GM21529 (cell line): ENCODE results near the gene OR51A4.
"Not testable (repeated sequence)": the region's sequence is repeated elsewhere in the genome, so short reads cannot be mapped to it uniquely, and the experiment has no call there.

Source experiments
- ATAC-seq: cut with Tn5 transposase; IDR thresholded peaks from one replicate; pipeline ENCODE4 v1.9.1; 2021; ENCODE audit not compliant: unreplicated experiment

Gene OR51A4

GRCh38 chr11:4947505-4947904 lies at the start of gene OR51A4:
TSS of gene OR51A4 (minus strand) at chr11:4947605. CDS start at chr11:4947100, 505 bp downstream.
- ATAC-seq: no peak

- ATAC-seq: no peak
Measured at GRCh38 chr11:4994551-4994950, 47.1 kb upstream of the OR51A4 start, which contains the start of gene OR51L1. TSS of gene OR51L1 (plus strand) at chr11:4994851. CDS start at chr11:4998983, 4,132 bp downstream.

- no peak for ATAC-seq
Measured at GRCh38 chr11:4991060-4991459, 43.7 kb upstream of the OR51A4 start.

DNA sequence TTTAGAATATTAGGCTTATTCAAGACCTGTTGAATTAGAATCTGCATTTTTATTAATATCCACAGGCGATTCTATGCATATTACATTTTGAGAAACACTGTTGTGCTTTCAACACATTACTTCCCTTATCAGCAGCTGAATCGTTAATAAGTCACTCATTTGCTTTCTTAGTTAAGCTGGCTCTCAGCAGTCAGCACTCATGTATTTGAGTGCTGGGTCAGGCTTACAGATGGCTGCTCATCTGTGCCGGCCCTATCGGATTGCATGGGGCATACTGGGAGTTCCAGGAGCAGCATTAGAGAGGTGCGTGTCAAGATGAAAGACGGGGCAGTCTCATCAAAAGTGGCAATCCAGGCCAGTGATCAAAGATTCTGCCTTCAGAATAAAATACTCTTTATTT lies 36.4 kb upstream of the OR51A4 start:
- no peak for ATAC-seq

- ATAC-seq: no peak
Measured at GRCh38 chr11:4982678-4983077, 35.3 kb upstream of the OR51A4 start.

DNA sequence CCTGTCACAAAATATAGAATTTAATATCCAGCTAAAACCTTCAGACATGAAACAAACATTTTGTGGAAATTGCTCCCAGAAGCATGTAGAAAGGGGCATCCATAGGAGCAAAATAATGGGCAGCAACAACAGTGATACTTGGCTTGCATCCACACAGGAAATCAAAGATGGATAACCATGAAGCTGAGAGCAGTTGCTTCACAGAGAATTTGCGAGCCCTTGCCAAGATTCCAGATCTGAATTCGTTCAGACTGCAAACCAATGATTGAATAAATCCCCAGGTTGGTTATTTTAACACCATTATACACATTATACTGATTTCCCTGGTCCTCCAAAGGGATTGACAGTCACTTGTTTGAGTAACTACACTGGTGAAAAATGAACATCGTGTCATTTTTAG lies 31.6 kb upstream of the OR51A4 start:
- ATAC-seq: no peak

DNA sequence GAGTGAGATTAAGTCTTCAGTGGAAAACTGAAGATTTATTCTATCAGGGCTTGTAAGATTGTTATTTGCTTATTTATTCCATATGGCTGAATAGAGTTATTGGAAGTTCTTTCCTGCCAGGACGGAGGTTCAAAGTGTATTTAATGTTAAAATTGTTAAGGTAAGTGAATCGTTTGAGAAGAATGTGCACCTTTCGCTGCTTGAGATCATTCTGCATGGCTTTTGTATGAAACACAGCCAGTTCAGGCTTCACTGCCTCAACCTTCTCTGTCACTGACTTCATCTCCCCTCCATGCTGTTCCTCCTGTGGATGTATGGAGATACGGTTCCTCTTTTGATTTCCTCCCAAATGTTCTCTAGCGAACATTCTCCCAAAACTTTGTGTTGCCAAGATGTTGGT lies 28.0 kb upstream of the OR51A4 start:
- no peak for ATAC-seq

DNA sequence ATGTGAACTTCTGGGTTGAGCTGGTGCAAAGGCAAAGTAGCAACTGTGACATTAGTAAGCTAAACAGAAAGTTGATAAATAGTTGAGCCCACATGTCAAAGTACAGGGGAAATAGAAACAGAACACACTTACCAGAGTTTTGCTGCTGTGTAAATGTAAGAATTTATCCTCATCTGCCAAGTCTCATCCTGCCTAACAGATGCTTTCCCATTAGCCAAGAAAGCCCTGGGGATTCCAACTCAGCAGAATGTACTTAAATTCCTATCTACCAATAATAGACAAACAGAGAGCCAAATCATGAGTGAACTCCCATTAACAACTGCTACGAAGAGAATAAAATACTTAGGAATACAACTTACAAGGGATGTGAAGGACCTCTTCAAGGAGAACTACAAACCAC lies 15.4 kb upstream of the OR51A4 start:
- no peak for ATAC-seq

DNA sequence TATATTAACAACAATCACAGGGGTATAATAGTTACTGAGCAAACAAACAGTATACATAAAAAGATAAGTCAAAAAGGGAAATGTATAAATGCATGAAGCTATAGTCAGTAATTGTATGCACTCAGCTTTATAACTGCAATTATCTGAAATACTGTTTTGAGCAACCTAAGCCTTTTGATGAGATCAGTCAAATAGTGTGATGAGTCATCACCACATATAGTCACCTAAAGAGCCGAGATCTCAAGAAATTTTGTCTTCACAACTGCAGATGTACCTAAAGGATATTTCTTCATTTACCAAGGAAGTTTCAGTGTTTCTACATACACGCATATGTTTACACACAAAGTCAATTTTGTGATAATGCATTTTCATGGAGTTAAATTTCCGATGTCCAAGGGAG lies 13.5 kb upstream of the OR51A4 start:
- no peak for ATAC-seq

DNA sequence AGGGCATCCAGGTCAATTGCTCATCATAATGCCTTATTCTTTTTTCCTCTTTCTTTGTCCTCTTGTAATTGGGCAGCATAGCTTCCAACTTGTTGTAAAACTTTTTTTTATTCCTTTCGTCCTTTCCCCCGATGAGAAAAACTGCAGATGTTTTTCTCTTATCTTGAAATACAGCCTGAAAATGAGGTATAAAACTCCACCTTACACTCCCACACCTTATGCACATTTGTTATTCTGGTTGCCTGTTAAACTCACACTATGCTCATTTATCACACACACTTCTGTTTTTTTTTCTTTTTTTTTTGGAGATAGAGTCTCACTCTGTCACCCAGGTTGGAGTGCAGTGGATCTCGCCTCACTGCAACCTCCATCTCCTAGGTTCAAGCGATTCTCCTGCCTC lies 10.0 kb upstream of the OR51A4 start:
- no peak for ATAC-seq

- ATAC-seq: not testable (repeated sequence)
Measured at GRCh38 chr11:4955613-4956012, 8.2 kb upstream of the OR51A4 start, which contains the start of gene OR51A2. TSS of gene OR51A2 (minus strand) at chr11:4955713. CDS start at chr11:4955713, 0 bp downstream.

- no peak for ATAC-seq
Measured at GRCh38 chr11:4936745-4937144, 10.7 kb downstream of the OR51A4 start.

DNA sequence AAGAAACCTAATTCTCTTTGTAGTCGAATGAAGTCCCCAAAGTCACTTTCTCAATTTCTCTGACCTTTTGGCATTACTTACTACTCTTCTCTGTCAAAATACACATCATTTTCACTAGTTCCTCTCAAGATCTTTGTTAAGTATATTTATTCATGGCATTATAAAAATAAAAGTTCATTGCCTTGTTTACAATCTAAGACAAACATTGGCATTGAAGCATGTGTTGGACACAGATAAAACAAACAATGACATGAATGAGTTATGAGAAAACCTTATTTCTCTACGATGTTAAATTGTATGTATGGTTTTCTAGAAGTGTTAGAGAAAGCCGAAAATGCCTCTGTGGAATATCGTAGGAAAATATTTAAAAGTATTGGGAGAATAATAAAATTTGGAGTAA lies 14.7 kb downstream of the OR51A4 start:
- ATAC-seq: no peak

DNA sequence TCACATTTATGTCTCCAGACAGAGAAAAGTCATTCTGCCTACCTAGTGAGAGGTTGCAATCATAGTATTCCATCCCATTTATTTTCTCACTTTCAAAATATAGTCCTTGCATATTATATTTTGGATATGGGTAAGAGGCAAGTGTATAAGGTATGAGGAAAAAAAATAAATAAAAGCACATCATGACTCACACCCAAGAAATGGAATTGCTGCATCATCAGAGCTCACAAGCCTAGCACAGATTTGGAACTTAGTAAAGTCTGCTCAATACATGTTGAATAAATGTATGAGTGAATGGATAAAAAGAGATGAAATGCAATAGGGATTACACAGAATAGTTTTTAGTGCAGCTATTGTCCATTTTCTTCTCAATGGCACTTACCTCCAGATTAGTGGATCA lies 20.8 kb downstream of the OR51A4 start:
- ATAC-seq: no peak

GRCh38 chr11:4924239-4924638 lies 23.2 kb downstream of the OR51A4 start, which contains the start of gene OR51G1:
TSS of gene OR51G1 (minus strand) at chr11:4924339. CDS start at chr11:4924339, 0 bp downstream.
- ATAC-seq: no peak

DNA sequence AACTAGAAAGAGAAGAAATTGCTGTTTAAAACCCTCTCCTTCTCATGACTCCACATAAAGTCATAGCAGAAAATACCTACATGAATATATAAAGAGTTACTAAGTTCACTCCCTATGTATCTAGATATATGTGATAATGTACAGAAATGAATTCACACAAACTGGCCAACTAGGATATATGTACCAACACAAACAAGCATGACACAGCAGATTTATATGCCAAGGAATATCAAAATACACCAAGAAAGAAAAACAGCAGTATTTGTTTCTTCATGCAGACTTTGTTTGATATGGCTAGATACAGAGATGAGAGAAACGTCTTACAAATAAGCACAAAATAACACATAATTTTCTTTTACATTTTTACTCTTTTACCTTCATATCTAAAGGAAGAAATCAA lies 25.1 kb downstream of the OR51A4 start:
- ATAC-seq: no peak

GRCh38 chr11:4921796-4922195 lies 25.6 kb downstream of the OR51A4 start:
- no peak for ATAC-seq

DNA sequence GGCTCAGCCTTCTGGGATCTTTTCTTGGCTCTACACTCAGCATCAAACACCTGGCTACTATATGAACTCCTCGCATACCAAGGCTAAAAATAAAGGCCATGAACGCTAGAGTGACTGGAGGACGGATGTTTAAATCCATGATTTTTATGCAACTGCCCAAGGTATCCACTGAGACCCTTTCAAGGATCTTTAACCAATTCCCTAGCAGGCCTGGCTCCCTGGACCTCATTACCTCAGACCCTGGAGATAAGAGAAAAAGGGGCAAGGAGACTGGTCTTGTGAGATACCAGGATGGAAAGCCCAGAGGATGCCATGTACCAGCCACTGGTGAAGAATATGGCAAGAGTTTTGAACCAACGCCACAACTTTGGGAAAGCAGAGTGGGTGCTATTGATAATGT lies 28.2 kb downstream of the OR51A4 start, which contains the start of gene OR51G2:
TSS of gene OR51G2 (minus strand) at position 101 of the 400 bp plus-strand sequence. CDS start 3,687 bp downstream, outside the sequence.
- no peak for ATAC-seq

- ATAC-seq: no peak
Measured at GRCh38 chr11:4916581-4916980, 30.8 kb downstream of the OR51A4 start.

DNA sequence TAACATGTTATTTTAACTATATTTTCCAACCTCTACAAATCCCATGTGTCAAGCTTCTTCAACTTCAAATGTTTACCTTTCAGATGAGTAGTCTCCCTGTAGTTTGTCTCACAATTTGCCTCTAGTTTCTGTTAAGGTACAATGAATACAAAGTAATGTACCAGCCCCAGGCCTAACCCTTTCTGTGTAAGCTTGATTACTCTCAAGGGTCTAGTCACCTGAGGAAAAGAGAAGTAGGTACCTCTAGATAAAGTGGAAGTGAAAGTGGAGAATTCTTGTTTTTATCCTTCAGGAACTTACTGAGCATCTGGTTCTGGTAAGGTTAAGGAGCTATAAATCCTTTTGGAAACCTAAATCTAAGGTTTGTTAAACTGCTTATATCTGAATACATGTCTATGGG lies 43.9 kb downstream of the OR51A4 start, which contains the start of gene OR51A7:
TSS of gene OR51A7 (plus strand) at position 300 of the 400 bp plus-strand sequence. CDS start 3,587 bp downstream, outside the sequence.
- no peak for ATAC-seq
